Endothelial cell of umbilical vein (primary cell): Measurements from ENCODE around the gene CNOT4. TPM values are rescaled to one million over a fixed set of nuclear protein-coding genes. Genes with fewer than 3 reads are reported as not detected.

Experiments used
- BruUV-seq: library from RNA; stranded (reverse); fragments of 400-500 nt; replicated peaks from 2 replicates; lab custom pipeline; 2021; lab: Mats Ljungman, UMichigan
- CTCF ChIA-PET: fragments of 300-600, 350-600 bp; sonication (Branson Sonifier 250); formaldehyde crosslinking; loops from one replicate; lab custom pipeline; 2021; ENCODE audit warnings: antibody characterized with exemption, inconsistent platforms; lab: Charles Lee
- POLR2A ChIA-PET: fragments of 300-600, 350-600 bp; sonication (Branson Sonifier 250); formaldehyde crosslinking; loops from one replicate; lab custom pipeline; 2021; ENCODE audit warnings: antibody characterized with exemption, inconsistent platforms; lab: Charles Lee
- DNase-seq: peaks from one replicate; pipeline ENCODE4 v3.0.0-alpha.2; 2011; ENCODE audit warnings: low read depth, low spot score
- FAIRE-seq: peaks from 2 replicates; lab custom pipeline; 2011; peaks lifted over from hg19 to GRCh38; lab: Jason Lieb, UNC
- H2AFZ ChIP-seq: 2 replicates; pipeline ENCODE4 v1.6.0; 2012; ENCODE audit warnings: low read depth, low read length, control low read depth, inconsistent platforms
- H3K27ac ChIP-seq: 2 replicates; pipeline ENCODE4 v1.5.1; 2011; ENCODE audit warnings: low read depth, mild to moderate bottlenecking, control low read depth, low read length, moderate library complexity; ENCODE audit not compliant: insufficient read depth
- H3K27me3 ChIP-seq, 2 experiments: 2 replicates each; pipeline versions ENCODE4 v1.6.0 to v1.6.1; 2011; ENCODE audit warnings: low read length in 2 of 2, mixed read lengths in 1 of 2; ENCODE audit not compliant: control insufficient read depth in 2 of 2, insufficient read depth in 2 of 2
- H3K36me3 ChIP-seq, 2 experiments: 2 replicates in 1 of 2; 3 replicates in 1 of 2; pipeline ENCODE4 v1.5.1; 2011; ENCODE audit warnings: low read length in 2 of 2, mild to moderate bottlenecking in 1 of 2, moderate library complexity in 1 of 2; ENCODE audit not compliant: control insufficient read depth in 2 of 2, insufficient read depth in 2 of 2; ENCODE audit errors: extremely low read depth in 1 of 2
- H3K4me1 ChIP-seq: 3 replicates; pipeline ENCODE4 v1.5.1; 2011; ENCODE audit warnings: mild to moderate bottlenecking, low read length; ENCODE audit not compliant: control insufficient read depth, insufficient read depth; ENCODE audit errors: extremely low read depth
- H3K4me2 ChIP-seq: 2 replicates; pipeline ENCODE4 v1.6.1; 2011; ENCODE audit warnings: low read length, control low read depth, mixed read lengths; ENCODE audit not compliant: insufficient read depth
- H3K4me3 ChIP-seq, 3 experiments: fragments of 200-600 bp in 1 of 3; sonication (generic), shearing (Covaris generic) in 1 of 3; replicated peaks in 1 of 3; 2 replicates each; pipeline ENCODE4 v1.5.1; 2011 to 2016; ENCODE audit warnings: control low read depth in 3 of 3, low read length in 3 of 3, mild to moderate bottlenecking in 2 of 3, inconsistent platforms in 1 of 3, low read depth in 1 of 3, moderate library complexity in 1 of 3; ENCODE audit not compliant: insufficient read depth in 1 of 3
- H3K79me2 ChIP-seq: 2 replicates; pipeline ENCODE4 v1.6.0; 2012; ENCODE audit warnings: low read length, inconsistent platforms; ENCODE audit not compliant: control insufficient read depth, insufficient read depth
- H3K9ac ChIP-seq: replicated peaks from 2 replicates; pipeline ENCODE3; 2011; ENCODE audit warnings: low read length, control low read depth; ENCODE audit not compliant: insufficient read depth; ENCODE audit errors: extremely low read depth
- H3K9me1 ChIP-seq: replicated peaks from 3 replicates; pipeline ENCODE4 v1.6.0; 2011; ENCODE audit warnings: mild to moderate bottlenecking, low read length; ENCODE audit not compliant: control insufficient read depth, insufficient read depth; ENCODE audit errors: extremely low read depth
- H3K9me3 ChIP-seq: replicated peaks from 2 replicates; pipeline ENCODE4 v1.5.1; 2012; ENCODE audit warnings: low read length, inconsistent platforms; ENCODE audit not compliant: control insufficient read depth, insufficient read depth
- H4K20me1 ChIP-seq: replicated peaks from 2 replicates; pipeline ENCODE3; 2011; ENCODE audit warnings: mild to moderate bottlenecking, low read length; ENCODE audit not compliant: control insufficient read depth, insufficient read depth; ENCODE audit errors: extremely low read depth
- CTCF ChIP-seq, 2 donors: IDR thresholded peaks; 1 replicate in 1 of 2; 2 replicates in 1 of 2; pipeline ENCODE4 v1.5.1; 2011; ENCODE audit warnings: low read length in 2 of 2, mild to moderate bottlenecking in 2 of 2, moderate library complexity in 2 of 2, control low read depth in 1 of 2, inconsistent platforms in 1 of 2, low read depth in 1 of 2; ENCODE audit not compliant: insufficient read depth in 1 of 2; ENCODE audit errors: extremely low read depth in 1 of 2
- EZH2 ChIP-seq: IDR thresholded peaks from 2 replicates; pipeline ENCODE4 v1.6.1; 2012; ENCODE audit warnings: borderline replicate concordance, low read depth, mild to moderate bottlenecking, moderate library complexity, low read length, inconsistent platforms; ENCODE audit not compliant: severe bottlenecking
- FOS ChIP-seq: IDR thresholded peaks from 2 replicates; pipeline ENCODE4 v1.6.1; 2011; ENCODE audit warnings: mild to moderate bottlenecking, low read length, moderate library complexity, borderline replicate concordance; ENCODE audit not compliant: insufficient read depth
- GATA2 ChIP-seq: IDR thresholded peaks from 2 replicates; pipeline ENCODE4 v1.7.0; 2011; ENCODE audit warnings: low read depth, mild to moderate bottlenecking, moderate library complexity, mixed read lengths, low read length; ENCODE audit not compliant: insufficient read length, insufficient read depth
- JUN ChIP-seq: IDR thresholded peaks from 2 replicates; pipeline ENCODE4 v1.6.1; 2011; ENCODE audit warnings: borderline replicate concordance, low read depth; ENCODE audit not compliant: insufficient read length, insufficient read depth
- MAX ChIP-seq: IDR thresholded peaks from 2 replicates; pipeline ENCODE4 v1.6.1; 2011; ENCODE audit not compliant: insufficient read depth, insufficient read length
- MYC ChIP-seq: IDR thresholded peaks from one replicate; pipeline ENCODE4 v1.6.1; 2011; ENCODE audit warnings: mild to moderate bottlenecking, low read depth, low read length
- POLR2A ChIP-seq: IDR thresholded peaks from 2 replicates; pipeline ENCODE4 v1.6.1; 2012; ENCODE audit warnings: low read depth, mild to moderate bottlenecking, control low read depth, low read length
- POLR2AphosphoS5 ChIP-seq: IDR thresholded peaks from 2 replicates; pipeline ENCODE4 v1.6.1; 2012; ENCODE audit warnings: low read depth, mild to moderate bottlenecking, control low read depth, low read length, moderate library complexity; ENCODE audit not compliant: insufficient read depth
- dilution Hi-C: fragments of 300-500 bp; cut with MboI; formaldehyde crosslinking; loops from one replicate; pipeline ENCODE4 v1.15.0; 2019; ENCODE audit warnings: low sequenced_read_pairs; ENCODE audit not compliant: extremely low pct_ligation_motif_present
- intact Hi-C: fragments of 100-400 bp; cut with micrococcal nuclease; formaldehyde crosslinking; loops from one replicate; pipeline ENCODE4 v1.10.0; 2022
- polyA plus RNA-seq, 4 experiments: library from polyadenylated mRNA; depleted of rRNA in 3 of 4; stranded (reverse) in 3 of 4; unstranded in 1 of 4; fragments of >200 nt; gene quantifications; 2 replicates each; pipeline versions ENCODE4 v1.2.1 to v1.2.3, GENCODE V29; 2011 to 2012; ENCODE audit warnings: missing spikeins in 1 of 4
- total RNA-seq: library from RNA; stranded (reverse); gene quantifications from 2 replicates; pipeline ENCODE4 v1.2.3, GENCODE V29; 2021

The CNOT4 gene
- total and polyA plus RNA-seq, 2 donors (not counting 3 experiments of a cell fraction or from before 2014, with no cell fraction given): 10.3 to 21.7 TPM

DNA sequence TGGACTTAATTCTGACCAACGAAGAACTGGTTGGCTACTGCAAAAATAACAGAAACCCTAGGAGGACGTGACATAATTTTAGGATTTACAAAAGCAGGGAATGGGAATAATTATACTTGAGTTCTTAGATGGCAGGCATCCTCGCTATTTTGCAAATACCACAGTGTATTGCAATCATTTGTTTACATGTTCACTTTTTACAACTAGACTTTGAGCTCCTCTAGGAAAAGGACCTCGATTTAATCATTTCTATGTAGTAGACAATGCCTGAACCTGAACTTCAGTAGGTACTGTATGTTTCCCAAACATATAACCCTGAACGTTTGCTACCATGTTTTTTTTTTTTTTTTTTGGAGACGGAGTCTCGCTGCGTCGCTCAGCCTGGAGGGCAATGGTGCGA lies 137.7 kb downstream of the CNOT4 start:
- dilution Hi-C loops (no loop called here), intact Hi-C loops (no loop called here)

GRCh38 chr7:135370656-135371055 lies 139.2 kb downstream of the CNOT4 start:
- no peak overlapping the region for H3K4me3 ChIP-seq
- H3K36me3 ChIP-seq: no peaks in the 10 kb centered on the region
- intact Hi-C loops (no loop called here), dilution Hi-C loops (no loop called here)
- H3K4me1 ChIP-seq: no peaks in the 10 kb centered on the region
- ChIA-PET POLR2A (no interaction called here), CTCF (no interaction called here)
- DNase-seq (no peak), FAIRE-seq (no peak)
- H3K9ac ChIP-seq: no peak overlapping the region
- no peaks in the 10 kb centered on the region for H3K79me2 ChIP-seq
- TF ChIP-seq EZH2: no peak
- no peak for TF ChIP-seq JUN
- TF ChIP-seq POLR2A: no peak
- TF ChIP-seq MAX: no peak
- no peak for TF ChIP-seq FOS
- no peak for TF ChIP-seq MYC
- TF ChIP-seq POLR2AphosphoS5: no peak
- no peak for TF ChIP-seq GATA2
- no peak for TF ChIP-seq CTCF (IDR thresholded peaks at IDR 0.05; ENCODE audit: extremely low read depth in 1 of 2, insufficient read depth in 1 of 2, low read depth in 1 of 2, low read length in 2 of 2)
- no peak overlapping the region for H2AFZ ChIP-seq
- no peak overlapping the region for H3K4me2 ChIP-seq
- H3K27ac ChIP-seq: no peak overlapping the region
- H4K20me1 ChIP-seq: no peaks in the 10 kb centered on the region
- H3K9me1 ChIP-seq: no peaks in the 10 kb centered on the region
- H3K27me3 ChIP-seq: no peaks in the 10 kb centered on the region
- BruUV-seq: no TSS peak
- H3K9me3 ChIP-seq: no peaks in the 10 kb centered on the region

More for the DNA sequence above, 137.7 kb downstream of the CNOT4 start:
- no peaks in the 10 kb centered on the region for H3K9me1 ChIP-seq
- no peaks in the 10 kb centered on the region for H3K79me2 ChIP-seq
- no peak overlapping the region for H3K9ac ChIP-seq
- ChIA-PET CTCF (interaction anchor here (1.3 kb wide), 1 partner anchor 10 kb away, joined by 5 read pairs; no protein-coding TSS in a partner anchor), POLR2A (no interaction called here)
- H3K27me3 ChIP-seq: no peaks in the 10 kb centered on the region
- TF ChIP-seq EZH2: no peak
- TF ChIP-seq MAX: no peak
- no peak for TF ChIP-seq MYC
- TF ChIP-seq GATA2: no peak
- TF ChIP-seq POLR2A: no peak
- TF ChIP-seq FOS: no peak
- no peak for TF ChIP-seq JUN
- H3K4me3 ChIP-seq: no peak overlapping the region
- no peaks in the 10 kb centered on the region for H3K4me1 ChIP-seq
- DNase-seq (no peak), FAIRE-seq (no peak)
- H3K27ac ChIP-seq: no peak overlapping the region
- no peaks in the 10 kb centered on the region for H3K36me3 ChIP-seq
- H4K20me1 ChIP-seq: no peaks in the 10 kb centered on the region
- no peak overlapping the region for H2AFZ ChIP-seq
- no TSS peak for BruUV-seq
- no peak overlapping the region for H3K4me2 ChIP-seq
- H3K9me3 ChIP-seq: no peaks in the 10 kb centered on the region
